WTC11 (cell line): ENCODE data around the gene NRSN2. TPM values are rescaled to one million over a fixed set of nuclear protein-coding genes. Genes with fewer than 3 reads are reported as not detected.

Experiments used
- ARID4B ChIP-seq: sonication (generic); formaldehyde crosslinking; IDR thresholded peaks from 2 replicates; pipeline ENCODE4 v1.8.0; 2023; ENCODE audit warnings: missing genetic modification reagents, mild to moderate bottlenecking, borderline replicate concordance
- CBFB ChIP-seq: sonication (generic); formaldehyde crosslinking; IDR thresholded peaks from 2 replicates; pipeline ENCODE4 v1.8.1; 2022; ENCODE audit warnings: mild to moderate bottlenecking, low read depth, missing genetic modification reagents
- EMX1 ChIP-seq: fragments of 250-450 bp; sonication (Bioruptor Pico); IDR thresholded peaks from 2 replicates; pipeline ENCODE4 v1.8.0; 2021; ENCODE audit warnings: mild to moderate bottlenecking
- HMGXB4 ChIP-seq: sonication (generic); formaldehyde crosslinking; IDR thresholded peaks from 2 replicates; pipeline ENCODE4 v1.8.1; 2023; ENCODE audit warnings: mild to moderate bottlenecking, moderate library complexity, missing genetic modification reagents
- SMAD4 ChIP-seq: sonication (generic); formaldehyde crosslinking; IDR thresholded peaks from 2 replicates; pipeline ENCODE4 v1.8.0; 2022; ENCODE audit warnings: mild to moderate bottlenecking, missing genetic modification reagents
- SP1 ChIP-seq: sonication (generic); formaldehyde crosslinking; conservative IDR thresholded peaks from 2 replicates; pipeline ENCODE4 v1.8.1; 2022; ENCODE audit warnings: missing genetic modification reagents
- ZNF138 ChIP-seq: sonication (generic); formaldehyde crosslinking; conservative IDR thresholded peaks from 2 replicates; pipeline ENCODE4 v1.8.1; 2022; ENCODE audit warnings: mild to moderate bottlenecking, moderate library complexity, missing genetic modification reagents
- ZNF232 ChIP-seq: sonication (generic); formaldehyde crosslinking; IDR thresholded peaks from 2 replicates; pipeline ENCODE4 v1.8.0; 2022; ENCODE audit warnings: mild to moderate bottlenecking, missing genetic modification reagents
- ZNF416 ChIP-seq: fragments of 250-450 bp; sonication (Bioruptor Pico); IDR thresholded peaks from 2 replicates; pipeline ENCODE4 v1.9.0; 2021; ENCODE audit warnings: mild to moderate bottlenecking, inconsistent platforms
- total RNA-seq: library from RNA; stranded (reverse); gene quantifications from 3 replicates; pipeline ENCODE4 v1.2.3, GENCODE V29; 2021
- TF ChIP-seq, protein P1 (sequence below): sonication (generic); formaldehyde crosslinking; IDR thresholded peaks from 2 replicates; pipeline ENCODE4 v1.8.0; 2022; ENCODE audit warnings: mild to moderate bottlenecking, missing genetic modification reagents
- TF ChIP-seq, protein P2 (sequence below): fragments of 200-600 bp; IDR thresholded peaks from 2 replicates; pipeline ENCODE4 v1.8.0; 2022; ENCODE audit warnings: antibody characterized with exemption
- TF ChIP-seq, protein P3 (sequence below): fragments of 250-450 bp; sonication (Bioruptor Pico); IDR thresholded peaks from 2 replicates; pipeline ENCODE4 v1.9.0; 2021; ENCODE audit warnings: mild to moderate bottlenecking, borderline replicate concordance

NRSN2 gene
- total RNA-seq, 1 experiment from 2014 or later: 23.0 TPM

GRCh38 chr20:381581-382290 lies 34.8 kb downstream of the NRSN2 start (continued):
- TF ChIP-seq ARID4B (CRISPR knock-in tag) (peak; percentile 55; the same call in 1 of the 2 replicates), HMGXB4 (CRISPR knock-in tag) (0 out of 2 replicates have a peak, but pooled peaks have one; percentile 40), ZNF138 (CRISPR knock-in tag) (no peak), EMX1 (CRISPR knock-in tag) (no peak), ZNF416 (CRISPR knock-in tag) (0 out of 2 replicates have a peak, but pooled peaks have one; percentile 15), ZNF232 (CRISPR knock-in tag) (no peak), CBFB (CRISPR knock-in tag) (no peak), SP1 (CRISPR knock-in tag) (no peak), SMAD4 (0 out of 2 replicates have a peak, but pooled peaks have one; percentile 37)
- TF ChIP-seq, protein P1, sequence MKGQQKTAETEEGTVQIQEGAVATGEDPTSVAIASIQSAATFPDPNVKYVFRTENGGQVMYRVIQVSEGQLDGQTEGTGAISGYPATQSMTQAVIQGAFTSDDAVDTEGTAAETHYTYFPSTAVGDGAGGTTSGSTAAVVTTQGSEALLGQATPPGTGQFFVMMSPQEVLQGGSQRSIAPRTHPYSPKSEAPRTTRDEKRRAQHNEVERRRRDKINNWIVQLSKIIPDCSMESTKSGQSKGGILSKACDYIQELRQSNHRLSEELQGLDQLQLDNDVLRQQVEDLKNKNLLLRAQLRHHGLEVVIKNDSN: no peak
- TF ChIP-seq, protein P2, sequence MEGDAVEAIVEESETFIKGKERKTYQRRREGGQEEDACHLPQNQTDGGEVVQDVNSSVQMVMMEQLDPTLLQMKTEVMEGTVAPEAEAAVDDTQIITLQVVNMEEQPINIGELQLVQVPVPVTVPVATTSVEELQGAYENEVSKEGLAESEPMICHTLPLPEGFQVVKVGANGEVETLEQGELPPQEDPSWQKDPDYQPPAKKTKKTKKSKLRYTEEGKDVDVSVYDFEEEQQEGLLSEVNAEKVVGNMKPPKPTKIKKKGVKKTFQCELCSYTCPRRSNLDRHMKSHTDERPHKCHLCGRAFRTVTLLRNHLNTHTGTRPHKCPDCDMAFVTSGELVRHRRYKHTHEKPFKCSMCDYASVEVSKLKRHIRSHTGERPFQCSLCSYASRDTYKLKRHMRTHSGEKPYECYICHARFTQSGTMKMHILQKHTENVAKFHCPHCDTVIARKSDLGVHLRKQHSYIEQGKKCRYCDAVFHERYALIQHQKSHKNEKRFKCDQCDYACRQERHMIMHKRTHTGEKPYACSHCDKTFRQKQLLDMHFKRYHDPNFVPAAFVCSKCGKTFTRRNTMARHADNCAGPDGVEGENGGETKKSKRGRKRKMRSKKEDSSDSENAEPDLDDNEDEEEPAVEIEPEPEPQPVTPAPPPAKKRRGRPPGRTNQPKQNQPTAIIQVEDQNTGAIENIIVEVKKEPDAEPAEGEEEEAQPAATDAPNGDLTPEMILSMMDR: no peak
- TF ChIP-seq, protein P3, sequence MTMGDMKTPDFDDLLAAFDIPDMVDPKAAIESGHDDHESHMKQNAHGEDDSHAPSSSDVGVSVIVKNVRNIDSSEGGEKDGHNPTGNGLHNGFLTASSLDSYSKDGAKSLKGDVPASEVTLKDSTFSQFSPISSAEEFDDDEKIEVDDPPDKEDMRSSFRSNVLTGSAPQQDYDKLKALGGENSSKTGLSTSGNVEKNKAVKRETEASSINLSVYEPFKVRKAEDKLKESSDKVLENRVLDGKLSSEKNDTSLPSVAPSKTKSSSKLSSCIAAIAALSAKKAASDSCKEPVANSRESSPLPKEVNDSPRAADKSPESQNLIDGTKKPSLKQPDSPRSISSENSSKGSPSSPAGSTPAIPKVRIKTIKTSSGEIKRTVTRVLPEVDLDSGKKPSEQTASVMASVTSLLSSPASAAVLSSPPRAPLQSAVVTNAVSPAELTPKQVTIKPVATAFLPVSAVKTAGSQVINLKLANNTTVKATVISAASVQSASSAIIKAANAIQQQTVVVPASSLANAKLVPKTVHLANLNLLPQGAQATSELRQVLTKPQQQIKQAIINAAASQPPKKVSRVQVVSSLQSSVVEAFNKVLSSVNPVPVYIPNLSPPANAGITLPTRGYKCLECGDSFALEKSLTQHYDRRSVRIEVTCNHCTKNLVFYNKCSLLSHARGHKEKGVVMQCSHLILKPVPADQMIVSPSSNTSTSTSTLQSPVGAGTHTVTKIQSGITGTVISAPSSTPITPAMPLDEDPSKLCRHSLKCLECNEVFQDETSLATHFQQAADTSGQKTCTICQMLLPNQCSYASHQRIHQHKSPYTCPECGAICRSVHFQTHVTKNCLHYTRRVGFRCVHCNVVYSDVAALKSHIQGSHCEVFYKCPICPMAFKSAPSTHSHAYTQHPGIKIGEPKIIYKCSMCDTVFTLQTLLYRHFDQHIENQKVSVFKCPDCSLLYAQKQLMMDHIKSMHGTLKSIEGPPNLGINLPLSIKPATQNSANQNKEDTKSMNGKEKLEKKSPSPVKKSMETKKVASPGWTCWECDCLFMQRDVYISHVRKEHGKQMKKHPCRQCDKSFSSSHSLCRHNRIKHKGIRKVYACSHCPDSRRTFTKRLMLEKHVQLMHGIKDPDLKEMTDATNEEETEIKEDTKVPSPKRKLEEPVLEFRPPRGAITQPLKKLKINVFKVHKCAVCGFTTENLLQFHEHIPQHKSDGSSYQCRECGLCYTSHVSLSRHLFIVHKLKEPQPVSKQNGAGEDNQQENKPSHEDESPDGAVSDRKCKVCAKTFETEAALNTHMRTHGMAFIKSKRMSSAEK (CRISPR knock-in tag): no peak
- TF ChIP-seq, all 79 proteins: peak for 5
